ENCODE results near the gene RNF2.

- TF ChIP-seq POLR2AphosphoS5 (IDR thresholded peaks at IDR 0.05; ENCODE audit: low read depth, low read length) (no peak), POLR2A (IDR thresholded peaks at IDR 0.05; ENCODE audit: low read depth, low read length) (no peak)
These were observed 28.5 kb upstream of the RNF2 start for GRCh38 chr1:185016880-185017279.
